HG03457 (cell line): ENCODE measurements around the gene GRIN2C.

ENCODE experiments used
- ATAC-seq: cut with Tn5 transposase; IDR thresholded peaks from one replicate; pipeline ENCODE4 v1.9.1; 2021; ENCODE audit warnings: moderate number of reproducible peaks; ENCODE audit not compliant: unreplicated experiment

Gene GRIN2C

DNA sequence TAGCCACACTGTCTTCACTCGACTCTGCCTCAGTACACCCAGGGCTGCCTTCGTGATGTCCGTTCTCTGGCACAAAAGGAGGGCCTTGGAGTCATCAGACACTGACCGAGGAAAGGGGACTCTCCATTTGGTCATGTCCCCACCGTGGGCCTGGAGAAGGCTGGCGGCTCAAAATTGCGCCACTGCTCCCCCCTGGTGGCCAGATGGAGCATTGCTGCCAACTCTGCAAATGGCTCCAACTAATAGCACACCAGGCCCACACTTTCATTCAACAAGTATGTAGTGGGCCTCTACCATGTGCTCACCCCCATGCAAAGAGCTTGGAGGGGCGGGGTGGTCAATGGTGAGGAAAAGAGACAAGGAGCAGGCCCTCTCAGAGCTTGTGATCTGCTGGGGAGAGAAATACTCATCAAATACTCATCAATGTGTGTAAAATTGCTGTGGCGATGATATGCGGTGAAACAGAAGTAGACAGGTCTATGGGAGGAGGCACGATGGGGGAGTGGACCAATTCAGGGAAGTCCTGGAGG, 5.2 kb upstream of the GRIN2C start:
- no peak for ATAC-seq

GRCh38 chr17:74864297-74864865, 4.7 kb upstream of the GRIN2C start:
- ATAC-seq, result no peak

- no peak for ATAC-seq
These were observed 4.0 kb upstream of the GRIN2C start for GRCh38 chr17:74863420-74864296.

GRCh38 chr17:74862919-74863318, 3.2 kb upstream of the GRIN2C start:
- ATAC-seq, result no peak

DNA sequence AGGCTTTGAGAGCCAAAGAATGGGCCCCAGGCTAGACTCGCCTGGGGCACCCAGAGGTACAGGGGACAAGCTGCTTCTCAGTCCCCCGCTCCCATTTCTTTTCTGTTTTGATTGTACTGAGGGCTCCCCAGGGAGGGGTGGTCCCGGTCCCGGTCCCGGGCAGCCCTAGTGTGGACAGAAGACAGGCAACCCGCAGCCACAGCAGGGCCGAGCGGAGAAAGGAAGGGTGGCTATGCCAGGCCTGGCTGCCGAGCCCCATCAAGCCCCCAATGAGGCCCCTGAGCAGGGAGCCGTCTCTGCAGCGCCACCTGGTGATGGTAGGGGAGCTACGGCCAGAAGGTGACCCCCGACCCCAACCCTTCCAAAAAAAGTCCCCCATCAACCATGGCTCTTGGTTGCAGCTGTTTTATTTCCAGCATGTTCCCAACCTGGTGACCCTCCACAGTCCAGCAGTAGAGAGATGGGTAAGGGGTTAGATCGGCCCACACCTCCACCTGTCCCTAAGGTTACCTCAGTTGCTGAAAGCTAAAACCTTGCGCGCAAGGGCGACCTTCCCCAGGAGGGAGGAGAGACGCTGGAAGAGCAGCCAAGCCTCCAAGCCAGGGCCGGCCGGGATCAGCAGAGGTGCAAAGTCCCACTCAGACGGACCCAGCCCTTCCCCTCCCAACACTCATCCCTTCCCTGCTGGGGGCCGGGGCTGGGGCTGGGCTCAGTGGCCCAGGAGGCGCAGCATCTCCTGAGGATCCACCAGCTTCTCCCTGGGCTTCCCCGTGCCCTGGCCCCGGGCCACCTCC, 2.6 kb upstream of the GRIN2C start:
- no peak for ATAC-seq

- ATAC-seq, result no peak
These were observed 2.0 kb upstream of the GRIN2C start for GRCh38 chr17:74861662-74862107.

DNA sequence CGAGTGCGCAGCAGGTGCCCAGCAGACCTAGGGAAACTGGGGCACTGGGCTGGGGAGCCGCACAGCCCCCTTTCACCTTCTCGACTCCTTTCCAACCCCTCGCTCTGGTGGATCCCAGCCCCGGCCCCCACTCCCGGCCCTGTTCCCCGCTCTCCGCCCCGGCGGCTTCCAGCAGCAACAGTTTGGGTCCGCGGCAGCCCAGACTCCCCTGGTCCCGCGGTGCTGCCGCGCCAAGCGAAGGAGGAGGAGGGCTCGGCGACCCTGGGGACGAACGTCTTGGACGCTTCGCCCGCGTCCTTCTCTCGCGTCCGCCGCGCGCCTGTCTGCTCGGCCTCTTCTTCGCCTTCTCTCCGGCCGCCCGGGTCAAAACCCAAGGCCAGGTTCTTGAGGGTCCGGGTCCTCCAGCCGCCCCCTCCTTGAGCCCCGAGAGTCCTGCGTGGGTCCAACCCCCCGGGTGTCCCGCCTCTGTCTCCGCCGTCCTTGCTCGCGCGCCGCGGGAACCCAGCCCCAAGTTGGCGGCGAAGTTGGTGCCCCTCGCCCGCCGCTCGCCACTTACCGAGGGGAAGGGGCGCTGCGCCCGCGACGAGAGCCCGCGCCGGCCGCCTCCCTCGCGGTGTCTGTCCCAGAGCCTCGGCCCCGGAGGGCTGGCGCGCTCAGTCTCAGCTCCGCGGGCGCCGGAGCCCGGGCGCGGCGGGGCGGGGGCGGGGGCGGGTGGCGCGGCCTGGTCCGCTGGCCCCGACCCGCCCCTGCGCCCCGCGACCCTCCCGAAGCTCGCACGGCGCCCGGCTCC, 1.4 kb upstream of the GRIN2C start:
- ATAC-seq, result no peak

- no peak for ATAC-seq
These were observed 665 bp upstream of the GRIN2C start for GRCh38 chr17:74860229-74860871.

- ATAC-seq, result no peak
These were observed 820 bp downstream of the GRIN2C start for GRCh38 chr17:74858672-74859458.

- no peak for ATAC-seq
These were observed 2.5 kb downstream of the GRIN2C start for GRCh38 chr17:74857191-74857590.

DNA sequence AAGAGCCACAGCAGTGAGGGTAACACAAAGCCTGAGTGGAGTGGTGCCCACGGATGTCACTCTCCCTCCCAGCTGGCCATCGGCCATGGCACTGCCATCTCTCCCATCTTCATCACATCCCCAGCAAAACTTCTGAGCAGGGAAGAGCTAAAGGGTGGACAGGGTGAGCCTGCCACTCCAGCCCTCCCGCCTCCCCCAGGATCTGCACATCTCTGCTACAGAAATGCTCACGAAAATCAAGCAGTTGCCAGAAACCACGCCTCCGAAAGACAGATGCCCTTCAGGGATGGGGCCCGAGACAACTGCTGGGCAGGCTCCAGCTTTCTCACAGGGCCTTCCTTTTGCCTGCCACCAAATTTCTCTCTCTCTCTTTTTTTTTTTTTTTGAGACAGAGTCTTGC, 3.6 kb downstream of the GRIN2C start:
- no peak for ATAC-seq

DNA sequence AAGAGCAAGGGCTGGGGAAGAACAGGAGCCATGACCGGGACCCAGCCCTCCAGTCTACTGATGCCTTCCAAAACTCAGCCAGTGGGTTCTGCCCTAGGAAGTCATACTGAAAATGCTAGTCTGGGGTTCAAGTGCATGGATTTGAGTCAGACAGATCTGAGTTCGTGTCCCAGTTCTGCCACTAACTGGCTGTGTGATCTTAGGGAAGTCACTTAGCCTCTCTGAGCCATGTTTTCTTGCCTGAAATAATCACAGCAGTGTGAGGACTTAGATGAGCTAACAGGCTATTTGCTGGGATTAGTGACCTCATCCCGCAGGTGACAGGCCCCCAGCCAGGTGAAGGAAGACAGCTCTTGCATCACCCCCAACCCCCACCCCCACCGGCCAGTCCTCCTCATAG, 4.4 kb downstream of the GRIN2C start:
- no peak for ATAC-seq

GRCh38 chr17:74854792-74855191, 4.9 kb downstream of the GRIN2C start:
- ATAC-seq, result no peak

DNA sequence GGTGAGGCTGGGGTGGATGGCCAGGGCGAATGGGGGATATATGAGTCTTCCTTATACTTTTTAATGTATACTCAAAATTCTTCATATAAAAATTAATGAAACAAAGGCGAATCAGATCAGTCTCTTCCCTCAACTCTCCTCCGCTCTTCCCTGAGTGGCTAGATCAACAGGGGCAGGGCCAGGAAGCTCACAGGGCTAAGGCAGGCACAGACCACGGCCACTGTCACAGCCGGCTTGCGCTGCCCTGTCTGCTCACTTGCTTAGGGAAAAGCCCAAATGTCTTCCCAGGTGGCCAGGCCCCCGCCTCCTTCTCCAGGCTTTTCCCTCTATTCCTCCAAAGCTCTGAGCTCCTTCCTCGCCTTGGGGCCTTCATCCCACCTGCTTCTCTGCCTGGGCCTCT, 6.0 kb downstream of the GRIN2C start:
- no peak for ATAC-seq

DNA sequence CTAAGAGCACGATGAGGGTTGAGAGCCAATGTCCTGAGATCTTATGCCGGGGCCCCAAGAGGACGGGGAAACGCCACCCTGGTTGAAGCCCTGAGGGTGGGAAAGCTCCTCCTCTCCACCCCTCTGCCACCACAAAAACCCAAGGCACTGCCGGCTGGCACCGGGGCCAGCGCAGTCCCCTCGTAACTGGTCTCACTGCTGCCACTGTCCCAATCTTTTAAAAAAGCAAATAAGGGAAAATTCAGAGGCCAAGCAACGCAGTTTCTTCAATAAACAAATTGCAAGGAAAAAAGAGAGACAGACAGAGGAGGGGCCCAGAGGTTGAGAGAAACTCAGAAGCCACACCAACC, 6.7 kb downstream of the GRIN2C start:
- ATAC-seq, result no peak

DNA sequence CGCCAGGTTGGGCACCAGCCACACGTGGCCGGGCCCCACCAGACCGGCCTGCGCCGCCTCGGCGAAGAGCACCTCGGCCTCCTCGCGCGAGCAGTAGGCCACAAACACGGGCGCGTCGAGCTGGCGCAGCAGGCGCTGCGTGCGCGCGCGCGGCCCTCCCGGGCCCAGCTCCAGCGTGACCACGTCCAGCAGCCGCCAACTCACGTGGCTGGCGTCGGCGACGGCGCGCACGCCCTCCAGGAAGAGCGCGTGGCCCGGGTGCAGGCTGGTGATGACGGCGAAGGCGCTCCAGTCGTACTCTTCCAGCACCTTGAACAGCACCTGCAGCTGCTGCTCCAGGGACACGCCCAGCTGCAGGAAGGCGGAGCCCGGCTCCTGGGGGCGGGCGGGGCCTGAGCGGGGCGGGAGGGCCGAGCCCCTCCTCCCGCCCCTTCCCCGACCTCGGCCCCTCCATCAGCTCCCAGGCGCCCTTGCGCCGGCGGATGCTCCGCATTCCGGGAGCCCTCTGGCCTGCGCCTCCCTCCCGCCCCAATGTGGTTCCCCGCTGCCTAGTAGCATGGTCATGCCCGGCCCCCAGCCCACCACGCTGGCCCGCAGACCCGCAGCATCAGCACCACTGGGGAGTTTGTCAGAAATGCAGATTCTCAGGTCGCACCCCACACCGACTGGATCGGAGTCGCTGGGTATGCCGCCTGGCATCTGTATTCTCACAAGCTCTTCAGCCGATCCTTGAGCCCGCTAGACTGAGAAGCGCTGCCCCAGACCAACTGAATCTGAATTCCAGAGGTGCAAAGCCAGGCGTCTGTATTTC, 7.2 kb downstream of the GRIN2C start:
- ATAC-seq, result no peak

- no peak for ATAC-seq
These were observed 8.0 kb downstream of the GRIN2C start for GRCh38 chr17:74851612-74852236.

- no peak for ATAC-seq
These were observed 8.8 kb downstream of the GRIN2C start for GRCh38 chr17:74850914-74851313.
